H1 (cell line): Measurements from ENCODE around the gene BCL2L14.

Source experiments
- ASH2L ChIP-seq: fragments of 200-600, 300-600 bp; sonication (generic); IDR thresholded peaks from one replicate; pipeline ENCODE4 v1.7.1; 2017; ENCODE audit warnings: low read length
- EGR1 ChIP-seq: IDR thresholded peaks from 2 replicates; pipeline ENCODE4 v1.6.1; 2011; ENCODE audit warnings: low read depth, low read length, borderline replicate concordance
- EP300 ChIP-seq, 2 experiments: IDR thresholded peaks; 1 replicate in 1 of 2; 2 replicates in 1 of 2; pipeline ENCODE4 v1.6.1; 2011 to 2012; ENCODE audit warnings: low read depth in 2 of 2, low read length in 2 of 2, mild to moderate bottlenecking in 2 of 2, borderline replicate concordance in 1 of 2, inconsistent platforms in 1 of 2, moderate library complexity in 1 of 2
- EZH2 ChIP-seq: fragments of 200-600 bp; sonication (generic); IDR thresholded peaks from 2 replicates; pipeline ENCODE4 v1.7.1; 2012; ENCODE audit warnings: low read depth, mild to moderate bottlenecking, moderate library complexity, low read length, inconsistent platforms; ENCODE audit not compliant: severe bottlenecking
- GABPA ChIP-seq: IDR thresholded peaks from 2 replicates; pipeline ENCODE4 v1.6.1; 2011; ENCODE audit warnings: mild to moderate bottlenecking, low read length, moderate library complexity, borderline replicate concordance; ENCODE audit not compliant: insufficient read depth
- POLR2A ChIP-seq, 2 experiments: IDR thresholded peaks; 1 replicate in 1 of 2; 2 replicates in 1 of 2; pipeline ENCODE4 v1.6.1; 2011; ENCODE audit warnings: low read depth in 2 of 2, low read length in 2 of 2, mild to moderate bottlenecking in 2 of 2; ENCODE audit errors: control extremely low read depth in 1 of 2
- RFX5 ChIP-seq: IDR thresholded peaks from 2 replicates; pipeline ENCODE4 v1.6.1; 2011; ENCODE audit warnings: low read depth, low read length, improper control_type of control experiment, borderline replicate concordance
- SIX5 ChIP-seq: IDR thresholded peaks from 2 replicates; pipeline ENCODE4 v1.6.1; 2011; ENCODE audit warnings: mild to moderate bottlenecking, low read depth, low read length
- SP1 ChIP-seq: IDR thresholded peaks from 2 replicates; pipeline ENCODE4 v1.6.1; 2011; ENCODE audit warnings: low read depth, low read length
- SUZ12 ChIP-seq: fragments of 200-600 bp; sonication (generic); IDR thresholded peaks from 2 replicates; pipeline ENCODE4 v1.6.1; 2012; ENCODE audit warnings: mild to moderate bottlenecking, inconsistent platforms, low read length, moderate library complexity, mixed read lengths
- TF ChIP-seq, protein P1 (sequence below), 3 experiments: IDR thresholded peaks; 1 replicate in 2 of 3; 2 replicates in 1 of 3; pipeline versions ENCODE4 v1.5.1 to v1.6.1; 2011; ENCODE audit warnings: low read length in 3 of 3, mild to moderate bottlenecking in 3 of 3, inconsistent platforms in 2 of 3, low read depth in 1 of 3, moderate library complexity in 1 of 3; ENCODE audit not compliant: insufficient read depth in 1 of 3; ENCODE audit errors: control extremely low read depth in 1 of 3
- TF ChIP-seq, protein P2 (sequence below): IDR thresholded peaks from 2 replicates; pipeline ENCODE4 v1.6.1; 2012; ENCODE audit warnings: inconsistent platforms

DNA sequence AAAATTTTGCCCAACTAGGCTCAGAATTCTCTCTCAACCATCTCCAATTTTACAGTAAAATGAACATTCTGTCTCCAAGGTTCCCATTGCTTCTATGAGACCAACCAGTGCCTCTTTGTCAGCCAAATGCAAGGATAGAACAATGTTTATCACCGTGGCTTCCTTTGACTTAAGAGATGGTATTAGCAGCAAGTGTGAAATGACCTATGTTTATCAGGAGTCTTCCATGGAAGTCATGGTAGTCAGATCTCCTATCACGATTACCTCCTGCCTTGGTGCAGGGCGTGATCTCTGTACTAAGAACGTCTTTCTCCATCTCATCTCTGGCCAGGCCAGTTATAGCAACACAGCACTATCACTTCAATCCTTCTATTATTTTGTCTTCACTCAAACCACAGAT lies 6.1 kb upstream of the BCL2L14 start:
- TF ChIP-seq, protein P1, sequence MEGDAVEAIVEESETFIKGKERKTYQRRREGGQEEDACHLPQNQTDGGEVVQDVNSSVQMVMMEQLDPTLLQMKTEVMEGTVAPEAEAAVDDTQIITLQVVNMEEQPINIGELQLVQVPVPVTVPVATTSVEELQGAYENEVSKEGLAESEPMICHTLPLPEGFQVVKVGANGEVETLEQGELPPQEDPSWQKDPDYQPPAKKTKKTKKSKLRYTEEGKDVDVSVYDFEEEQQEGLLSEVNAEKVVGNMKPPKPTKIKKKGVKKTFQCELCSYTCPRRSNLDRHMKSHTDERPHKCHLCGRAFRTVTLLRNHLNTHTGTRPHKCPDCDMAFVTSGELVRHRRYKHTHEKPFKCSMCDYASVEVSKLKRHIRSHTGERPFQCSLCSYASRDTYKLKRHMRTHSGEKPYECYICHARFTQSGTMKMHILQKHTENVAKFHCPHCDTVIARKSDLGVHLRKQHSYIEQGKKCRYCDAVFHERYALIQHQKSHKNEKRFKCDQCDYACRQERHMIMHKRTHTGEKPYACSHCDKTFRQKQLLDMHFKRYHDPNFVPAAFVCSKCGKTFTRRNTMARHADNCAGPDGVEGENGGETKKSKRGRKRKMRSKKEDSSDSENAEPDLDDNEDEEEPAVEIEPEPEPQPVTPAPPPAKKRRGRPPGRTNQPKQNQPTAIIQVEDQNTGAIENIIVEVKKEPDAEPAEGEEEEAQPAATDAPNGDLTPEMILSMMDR (IDR thresholded peaks at IDR 0.05; ENCODE audit: control extremely low read depth in 1 of 3, insufficient read depth in 1 of 3, low read depth in 1 of 3, low read length in 3 of 3): no peak
- TF ChIP-seq, protein P2, sequence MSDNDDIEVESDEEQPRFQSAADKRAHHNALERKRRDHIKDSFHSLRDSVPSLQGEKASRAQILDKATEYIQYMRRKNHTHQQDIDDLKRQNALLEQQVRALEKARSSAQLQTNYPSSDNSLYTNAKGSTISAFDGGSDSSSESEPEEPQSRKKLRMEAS: no peak
- TF ChIP-seq EP300 (IDR thresholded peaks at IDR 0.05; ENCODE audit: borderline replicate concordance in 1 of 2, low read depth in 2 of 2, low read length in 2 of 2) (no peak), SP1 (no peak), RFX5 (no peak), EZH2 (no peak), POLR2A (IDR thresholded peaks at IDR 0.05; ENCODE audit: control extremely low read depth in 1 of 2, low read depth in 2 of 2, low read length in 2 of 2) (no peak), ASH2L (no peak), GABPA (no peak), SUZ12 (no peak), SIX5 (no peak), EGR1 (no peak)
